Testis (tissue), 2 donors: ENCODE data around the gene NR3C1.

Source experiments
- CTCF ChIP-seq, 3 experiments: fragments of 450-650 bp in 2 of 3; fragments of 200-600 bp in 1 of 3; sonication (generic) in 1 of 3; IDR thresholded peaks; one replicate each; pipeline ENCODE4 v1.5.1; 2016 to 2019; ENCODE audit warnings: antibody characterized with exemption in 3 of 3, mild to moderate bottlenecking in 2 of 3, moderate library complexity in 1 of 3
- POLR2A ChIP-seq: fragments of 450-650 bp; IDR thresholded peaks from one replicate; pipeline ENCODE4 v1.6.1; 2017; ENCODE audit warnings: antibody characterized with exemption, mild to moderate bottlenecking, moderate library complexity

- TF ChIP-seq POLR2A (no peak), CTCF (IDR thresholded peaks at IDR 0.05) (no peak)
Measured at GRCh38 chr5:143372187-143372829, 31.2 kb downstream of the NR3C1 start.
